GM12878 (cell line): ENCODE results near the gene ADCY1. TPM values are rescaled to one million over a fixed set of nuclear protein-coding genes. Genes with fewer than 3 reads are reported as not detected.

ENCODE experiments used
- ATAC-seq: fragments of 200-7000 bp; cut with Tn5 transposase; 3 replicates; pipeline ENCODE4 v1.9.1; 2020; ENCODE audit warnings: mild to moderate bottlenecking, moderate library complexity
- BruUV-seq: library from RNA; stranded (reverse); fragments of 400-500 nt; replicated peaks from 2 replicates; lab custom pipeline; 2021; lab: Mats Ljungman, UMichigan
- CTCF ChIA-PET: fragments of 300-600 bp; sonication (Branson Sonifier 250); formaldehyde crosslinking; extraction: SDS; loops from one replicate; lab custom pipeline; 2021; ENCODE audit warnings: inconsistent platforms; lab: Yijun Ruan, JAX
- POLR2A ChIA-PET: fragments of 350-600 bp; formaldehyde crosslinking; extraction: SDS; loops from one replicate; lab custom pipeline; 2021; ENCODE audit warnings: inconsistent platforms; lab: Charles Lee
- RAD21 ChIA-PET: fragments of 300-600 bp; sonication (Branson Sonifier 250); formaldehyde crosslinking; loops from one replicate; lab custom pipeline; 2023; ENCODE audit warnings: antibody characterized with exemption; ENCODE audit not compliant: unreplicated experiment; lab: Charles Lee
- SMC1A ChIA-PET: fragments of 300-600 bp; sonication (Branson Sonifier 250); formaldehyde crosslinking; loops from one replicate; lab custom pipeline; 2023; ENCODE audit not compliant: unreplicated experiment, uncharacterized antibody; lab: Charles Lee
- DNase-seq: peaks from one replicate; pipeline ENCODE4 v3.0.0-alpha.2; 2011; ENCODE audit warnings: low read depth, low spot score
- FAIRE-seq: peaks from 3 replicates; lab custom pipeline; 2011; peaks lifted over from hg19 to GRCh38; lab: Jason Lieb, UNC
- H2AFZ ChIP-seq: 2 replicates; pipeline ENCODE4 v1.6.0; 2011; ENCODE audit warnings: low read depth, low read length, control low read depth; ENCODE audit not compliant: control insufficient read depth
- H3K27ac ChIP-seq: 2 replicates; pipeline ENCODE4 v1.5.1; 2011; ENCODE audit warnings: control low read depth; ENCODE audit not compliant: control insufficient read depth, insufficient read depth
- H3K27me3 ChIP-seq, 2 experiments: replicated peaks in 1 of 2; 2 replicates each; pipeline versions ENCODE4 v1.6.0 to v1.6.1; 2011; ENCODE audit warnings: low read length in 1 of 2; ENCODE audit not compliant: control insufficient read depth in 2 of 2, insufficient read depth in 2 of 2
- H3K36me3 ChIP-seq, 2 experiments: 2 replicates each; pipeline ENCODE4 v1.5.1; 2011; ENCODE audit warnings: low read length in 1 of 2; ENCODE audit not compliant: control insufficient read depth in 2 of 2, insufficient read depth in 2 of 2
- H3K4me1 ChIP-seq: 2 replicates; pipeline ENCODE4 v1.6.1; 2011; ENCODE audit warnings: mild to moderate bottlenecking, low read length, moderate library complexity, mixed read lengths; ENCODE audit not compliant: control insufficient read depth, insufficient read depth
- H3K4me2 ChIP-seq: 2 replicates; pipeline ENCODE4 v1.6.0; 2011; ENCODE audit warnings: control low read depth; ENCODE audit not compliant: control insufficient read depth, insufficient read depth
- H3K4me3 ChIP-seq: fragments of 200-600 bp; sonication (generic); 2 replicates; pipeline ENCODE4 v1.5.1; 2016
- H3K79me2 ChIP-seq: 2 replicates; pipeline ENCODE4 v1.6.0; 2011; ENCODE audit warnings: low read length; ENCODE audit not compliant: control insufficient read depth, insufficient read depth
- H3K9ac ChIP-seq: 2 replicates; pipeline ENCODE4 v1.8.0; 2011; ENCODE audit warnings: low read length, control low read depth, mixed read lengths; ENCODE audit not compliant: control insufficient read depth, insufficient read depth
- H3K9me3 ChIP-seq: replicated peaks from 3 replicates; pipeline ENCODE4 v1.5.1; 2011; ENCODE audit warnings: mild to moderate bottlenecking, low read length; ENCODE audit not compliant: control insufficient read depth, insufficient read depth
- H4K20me1 ChIP-seq: 2 replicates; pipeline ENCODE4 v1.6.0; 2011; ENCODE audit not compliant: control insufficient read depth, insufficient read depth
- ETV6 ChIP-seq, 2 experiments: fragments of 450-650 bp in 1 of 2; IDR thresholded peaks in 1 of 2; conservative IDR thresholded peaks in 1 of 2; 2 replicates each; pipeline ENCODE4 v1.6.1; 2014; ENCODE audit warnings: antibody characterized with exemption in 1 of 2, borderline replicate concordance in 1 of 2, low read depth in 1 of 2, mild to moderate bottlenecking in 1 of 2, moderate library complexity in 1 of 2
- IRF4 ChIP-seq: IDR thresholded peaks from 2 replicates; pipeline ENCODE4 v1.6.1; 2011; ENCODE audit warnings: low read depth, low read length
- KDM1A ChIP-seq: fragments of 200-600 bp; sonication (generic); IDR thresholded peaks from 2 replicates; pipeline ENCODE4 v1.6.1; 2016; ENCODE audit warnings: borderline replicate concordance
- MYC ChIP-seq: IDR thresholded peaks from 2 replicates; pipeline ENCODE4 v1.6.1; 2011; ENCODE audit warnings: mild to moderate bottlenecking, low read length, moderate library complexity, inconsistent platforms; ENCODE audit not compliant: insufficient read depth, insufficient replicate concordance, insufficient read length, severe bottlenecking
- ZZZ3 ChIP-seq: IDR thresholded peaks from 2 replicates; pipeline ENCODE4 v1.6.1; 2011; ENCODE audit warnings: low read depth; ENCODE audit not compliant: control insufficient read depth, insufficient read length
- WGBS: methylation state at CpG from one replicate; pipeline ENCODE4 v1.1.6; 2016; ENCODE audit warnings: low lambda C conversion rate; ENCODE audit not compliant: insufficient replicate concordance, insufficient coverage; ENCODE audit errors: missing lambda C conversion rate; 5-methylcytosine and 5-hydroxymethylcytosine counted together
- in situ Hi-C: fragments of 300-500 bp; cut with MboI; formaldehyde crosslinking; loops from 9 replicates; pipeline ENCODE4 v1.14.3; 2018; ENCODE audit warnings: mixed read lengths
- intact Hi-C: fragments of 100-400 bp; cut with micrococcal nuclease; formaldehyde crosslinking; loops from one replicate; pipeline ENCODE4 v1.14.2; 2022; ENCODE audit not compliant: unreplicated experiment
- polyA plus RNA-seq, 11 experiments: library from polyadenylated mRNA; depleted of rRNA in 4 of 11; unstranded in 6 of 11; stranded (reverse) in 5 of 11; fragments of >200 nt; fragmentation: Nextera tagmentation in 4 of 11; fragmentation: Illumina TruSeq in 1 of 11; extraction: Ambion mirVana in 4 of 11; extraction: Trizol in 1 of 11; gene quantifications; 1 replicate in 1 of 11; 2 replicates in 10 of 11; pipeline versions ENCODE4 v1.2.1 to v1.2.3, GENCODE V29; 2011 to 2016; ENCODE audit warnings: inconsistent platforms in 2 of 11, missing spikeins in 2 of 11, low read depth in 1 of 11
- total RNA-seq, 4 experiments: library from RNA; depleted of rRNA in 3 of 4; stranded (reverse); fragments of >200 nt in 3 of 4; fragmentation: Illumina TruSeq in 1 of 4; extraction: Trizol in 1 of 4; gene quantifications; 2 replicates each; pipeline versions ENCODE4 v1.2.1 to v1.2.3, GENCODE V29; 2013 to 2021
- TF ChIP-seq, protein P1 (sequence below): fragments of 450-650 bp; IDR thresholded peaks from 2 replicates; pipeline ENCODE4 v1.6.1; 2018; ENCODE audit warnings: borderline replicate concordance, mild to moderate bottlenecking; ENCODE audit not compliant: partially characterized antibody
- TF ChIP-seq, protein P2 (sequence below): IDR thresholded peaks from 2 replicates; pipeline ENCODE4 v1.6.1; 2012; ENCODE audit warnings: low read depth, low read length, improper control_type of control experiment

The ADCY1 gene
- total and polyA plus RNA-seq, 10 of the 15 experiments (the other 5 are each of a cell fraction or from before 2014, with no cell fraction given), result 0.13 to 1.4 (median 0.45) TPM; not detected in 1

DNA sequence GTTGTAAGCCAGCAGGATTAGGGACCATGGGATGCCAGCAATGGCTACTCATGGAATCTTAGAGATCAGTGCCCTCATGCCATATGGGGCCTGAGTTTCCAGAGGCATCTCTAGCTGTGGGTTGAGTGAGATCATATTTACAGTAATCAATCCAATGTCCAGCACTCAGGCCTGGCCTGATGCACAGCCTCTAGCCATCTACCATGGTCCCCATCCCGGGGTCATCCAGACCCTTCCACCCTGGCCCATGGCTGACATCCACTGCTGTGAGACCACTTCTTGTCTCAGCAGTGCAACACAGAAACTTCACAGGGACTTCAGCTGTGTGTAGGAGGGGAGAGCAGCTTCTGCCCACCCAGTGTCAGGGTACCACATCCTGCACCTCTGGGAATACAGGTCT lies 6.5 kb upstream of the ADCY1 start:
- intact Hi-C loops, result no loop called here
- TF ChIP-seq KDM1A (no peak), ZZZ3 (no peak), IRF4 (no peak), MYC (no peak), ETV6 (conservative IDR thresholded peaks at IDR 0.05 in 1 of 2, IDR thresholded peaks at IDR 0.05 in 1 of 2; ENCODE audit: borderline replicate concordance in 1 of 2, low read depth in 1 of 2) (no peak)
- TF ChIP-seq, protein P1, sequence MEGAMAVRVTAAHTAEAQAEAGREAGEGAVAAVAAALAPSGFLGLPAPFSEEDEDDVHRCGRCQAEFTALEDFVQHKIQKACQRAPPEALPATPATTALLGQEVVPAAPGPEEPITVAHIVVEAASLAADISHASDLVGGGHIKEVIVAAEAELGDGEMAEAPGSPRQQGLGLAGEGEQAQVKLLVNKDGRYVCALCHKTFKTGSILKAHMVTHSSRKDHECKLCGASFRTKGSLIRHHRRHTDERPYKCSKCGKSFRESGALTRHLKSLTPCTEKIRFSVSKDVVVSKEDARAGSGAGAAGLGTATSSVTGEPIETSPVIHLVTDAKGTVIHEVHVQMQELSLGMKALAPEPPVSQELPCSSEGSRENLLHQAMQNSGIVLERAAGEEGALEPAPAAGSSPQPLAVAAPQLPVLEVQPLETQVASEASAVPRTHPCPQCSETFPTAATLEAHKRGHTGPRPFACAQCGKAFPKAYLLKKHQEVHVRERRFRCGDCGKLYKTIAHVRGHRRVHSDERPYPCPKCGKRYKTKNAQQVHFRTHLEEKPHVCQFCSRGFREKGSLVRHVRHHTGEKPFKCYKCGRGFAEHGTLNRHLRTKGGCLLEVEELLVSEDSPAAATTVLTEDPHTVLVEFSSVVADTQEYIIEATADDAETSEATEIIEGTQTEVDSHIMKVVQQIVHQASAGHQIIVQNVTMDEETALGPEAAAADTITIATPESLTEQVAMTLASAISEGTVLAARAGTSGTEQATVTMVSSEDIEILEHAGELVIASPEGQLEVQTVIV, result no peak
- TF ChIP-seq, protein P2, sequence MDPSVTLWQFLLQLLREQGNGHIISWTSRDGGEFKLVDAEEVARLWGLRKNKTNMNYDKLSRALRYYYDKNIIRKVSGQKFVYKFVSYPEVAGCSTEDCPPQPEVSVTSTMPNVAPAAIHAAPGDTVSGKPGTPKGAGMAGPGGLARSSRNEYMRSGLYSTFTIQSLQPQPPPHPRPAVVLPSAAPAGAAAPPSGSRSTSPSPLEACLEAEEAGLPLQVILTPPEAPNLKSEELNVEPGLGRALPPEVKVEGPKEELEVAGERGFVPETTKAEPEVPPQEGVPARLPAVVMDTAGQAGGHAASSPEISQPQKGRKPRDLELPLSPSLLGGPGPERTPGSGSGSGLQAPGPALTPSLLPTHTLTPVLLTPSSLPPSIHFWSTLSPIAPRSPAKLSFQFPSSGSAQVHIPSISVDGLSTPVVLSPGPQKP, result no peak
- TF ChIP-seq, all 136 proteins: peak for 0
- Histone ChIP-seq H3K9me3 (no peaks in the 10 kb centered on the region), H3K79me2 (no peaks in the 10 kb centered on the region), H3K27ac (no peak overlapping the region), H3K4me2 (no peak overlapping the region), H4K20me1 (no peaks in the 10 kb centered on the region), H3K4me3 (no peak overlapping the region), H3K27me3 (peaks cover 0 to 1% of the 10 kb centered on the region in 2 experiments; a peak in 2 of 4 replicates), H3K4me1 (no peaks in the 10 kb centered on the region), H3K9ac (no peak overlapping the region), H3K36me3 (no peaks in the 10 kb centered on the region), H2AFZ (no peak overlapping the region)
- ChIA-PET POLR2A (no interaction called here), SMC1A (no interaction called here), RAD21 (no interaction called here), CTCF (no interaction called here)
- no TSS peak for BruUV-seq
- FAIRE-seq, result no peak
- WGBS, result 0% methylated on average over 1 of the region's 1 CpG
- no peak for DNase-seq
- ATAC-seq, result no peak
- in situ Hi-C loops, result no loop called here
